Thyroid gland (tissue), 4 donors: Measurements from ENCODE around the gene IL18RAP. TPM values are rescaled to one million over a fixed set of nuclear protein-coding genes. Genes with fewer than 3 reads are reported as not detected.

Experiments used
- DNase-seq, 2 donors: peaks; one replicate each; pipeline ENCODE4 v3.0.0-alpha.2; 2019
- H3K27ac ChIP-seq, 3 donors: fragments of 200-600 bp; sonication (generic); 1 replicate in 2 of 3; 2 replicates in 1 of 3; pipeline ENCODE4 v1.5.1; 2016 to 2019; ENCODE audit warnings: mild to moderate bottlenecking in 1 of 3, moderate library complexity in 1 of 3
- H3K27me3 ChIP-seq: fragments of 200-600 bp; sonication (generic); one replicate; pipeline ENCODE4 v1.5.1; 2019
- H3K36me3 ChIP-seq, 2 donors: fragments of 200-600 bp; sonication (generic); one replicate each; pipeline ENCODE4 v1.5.1; 2016 to 2019
- H3K4me1 ChIP-seq, 2 donors: fragments of 200-600 bp; sonication (generic); one replicate each; pipeline ENCODE4 v1.5.1; 2017 to 2019
- H3K4me3 ChIP-seq, 3 donors: fragments of 200-600 bp; sonication (generic); replicated peaks in 1 of 3; 1 replicate in 2 of 3; 2 replicates in 1 of 3; pipeline ENCODE4 v1.5.1; 2016; ENCODE audit warnings: mild to moderate bottlenecking in 1 of 3
- H3K9me3 ChIP-seq: fragments of 200-600 bp; sonication (generic); one replicate; pipeline ENCODE4 v1.5.1; 2017
- POLR2A ChIP-seq, 2 donors: fragments of 450-650 bp; IDR thresholded peaks; one replicate each; pipeline ENCODE4 v1.6.1; 2017; ENCODE audit warnings: antibody characterized with exemption in 2 of 2, mild to moderate bottlenecking in 2 of 2, moderate library complexity in 1 of 2
- WGBS, 2 donors: methylation state at CpG; one replicate each; pipeline ENCODE4 v1.1.5; 2017; 5-methylcytosine and 5-hydroxymethylcytosine counted together
- intact Hi-C: fragments of 100-400 bp; cut with DNase I; formaldehyde crosslinking; loops from one replicate; pipeline ENCODE4 v1.15.1; 2023
- total RNA-seq, 4 donors: library from RNA; depleted of rRNA; stranded (reverse); fragments of >200 nt; gene quantifications; one replicate each; pipeline ENCODE4 v1.2.3, GENCODE V29; 2016
- TF ChIP-seq, protein P1 (sequence below), 6 experiments: fragments of 200-600 bp in 3 of 6; fragments of 450-650 bp in 3 of 6; sonication (generic) in 3 of 6; IDR thresholded peaks; one replicate each; pipeline ENCODE4 v1.5.1; 2016 to 2019; ENCODE audit warnings: antibody characterized with exemption in 6 of 6, mild to moderate bottlenecking in 2 of 6, inconsistent platforms in 1 of 6, moderate library complexity in 1 of 6

The IL18RAP gene
- total RNA-seq, 4 donors from 2014 or later, result 1.6 to 3.1 (median 2.8) TPM

DNA sequence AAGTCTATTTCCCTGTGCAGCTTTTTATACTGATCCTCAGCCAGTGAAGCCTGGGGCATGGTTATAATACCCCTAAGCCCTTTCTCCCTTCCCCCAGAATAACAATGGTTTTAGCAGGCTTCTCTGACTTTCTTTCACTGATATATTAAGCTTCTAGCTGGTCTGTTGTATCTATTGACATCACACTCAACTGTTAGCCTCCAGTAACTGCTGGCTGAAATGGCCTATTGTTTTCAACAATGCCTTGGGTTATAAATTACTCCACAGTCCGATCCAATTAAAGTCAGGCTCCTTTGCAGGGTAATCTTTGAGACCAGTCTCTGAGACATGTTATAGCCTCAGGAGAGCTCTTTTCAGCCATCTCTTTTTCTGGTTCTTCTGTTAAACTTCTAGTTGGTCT is 47.2 kb downstream of the IL18RAP start:
- no peak for TF ChIP-seq POLR2A (IDR thresholded peaks at IDR 0.05)
- TF ChIP-seq, protein P1, sequence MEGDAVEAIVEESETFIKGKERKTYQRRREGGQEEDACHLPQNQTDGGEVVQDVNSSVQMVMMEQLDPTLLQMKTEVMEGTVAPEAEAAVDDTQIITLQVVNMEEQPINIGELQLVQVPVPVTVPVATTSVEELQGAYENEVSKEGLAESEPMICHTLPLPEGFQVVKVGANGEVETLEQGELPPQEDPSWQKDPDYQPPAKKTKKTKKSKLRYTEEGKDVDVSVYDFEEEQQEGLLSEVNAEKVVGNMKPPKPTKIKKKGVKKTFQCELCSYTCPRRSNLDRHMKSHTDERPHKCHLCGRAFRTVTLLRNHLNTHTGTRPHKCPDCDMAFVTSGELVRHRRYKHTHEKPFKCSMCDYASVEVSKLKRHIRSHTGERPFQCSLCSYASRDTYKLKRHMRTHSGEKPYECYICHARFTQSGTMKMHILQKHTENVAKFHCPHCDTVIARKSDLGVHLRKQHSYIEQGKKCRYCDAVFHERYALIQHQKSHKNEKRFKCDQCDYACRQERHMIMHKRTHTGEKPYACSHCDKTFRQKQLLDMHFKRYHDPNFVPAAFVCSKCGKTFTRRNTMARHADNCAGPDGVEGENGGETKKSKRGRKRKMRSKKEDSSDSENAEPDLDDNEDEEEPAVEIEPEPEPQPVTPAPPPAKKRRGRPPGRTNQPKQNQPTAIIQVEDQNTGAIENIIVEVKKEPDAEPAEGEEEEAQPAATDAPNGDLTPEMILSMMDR (IDR thresholded peaks at IDR 0.05), result no peak
- DNase-seq, result no peak
- no peak overlapping the region for H3K4me3 ChIP-seq
- no peaks in the 10 kb centered on the region for H3K36me3 ChIP-seq
- H3K4me1 ChIP-seq, result no peaks in the 10 kb centered on the region
- 79 to 86% methylated on average over 1 of the region's 1 CpG for WGBS, 2 donors
- H3K9me3 ChIP-seq, result no peaks in the 10 kb centered on the region
- intact Hi-C loops, result loop anchor here (10.0 kb wide), 1 partner anchor 145 kb away; the partner anchor contains the start of gene SLC9A2
- no peak overlapping the region for H3K27ac ChIP-seq
- no peaks in the 10 kb centered on the region for H3K27me3 ChIP-seq

DNA sequence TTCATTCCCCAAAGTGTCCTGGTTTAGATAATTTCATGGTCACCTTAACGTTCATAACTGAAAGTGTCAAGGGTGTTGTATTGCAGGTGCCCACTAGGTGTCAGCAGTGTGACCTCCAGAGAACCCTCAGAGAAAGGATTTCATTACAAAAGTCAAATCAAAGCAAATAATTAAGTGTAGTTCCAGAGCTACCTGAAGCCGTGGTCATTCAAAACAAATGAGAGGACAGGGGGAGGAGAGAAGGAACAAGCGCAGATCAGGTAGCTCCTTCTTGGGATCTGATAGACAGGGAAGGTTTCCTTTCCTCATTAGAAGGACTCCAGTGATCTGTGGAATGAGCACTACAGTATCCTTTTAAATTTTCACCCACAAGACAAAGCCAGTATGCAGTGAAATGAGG is 50.1 kb downstream of the IL18RAP start, which contains the start of gene SLC9A4:
SLC9A4 (plus strand) TSS at position 207 of the 400 bp plus-strand sequence. CDS start 534 bp downstream, outside the sequence.
- Histone ChIP-seq H3K27ac (no peak within 1 kb of the TSS), H3K27me3 (no peaks in the 10 kb centered on the region), H3K4me3 (no peak within 1 kb of the TSS), H3K9me3 (no peaks in the 10 kb centered on the region), H3K36me3 (no peaks in the 10 kb centered on the region), H3K4me1 (no peaks in the 10 kb centered on the region)
- 1 to 4% methylated on average over 3 of the region's 3 CpGs for WGBS, 2 donors
- intact Hi-C loops, result loop anchor here (10.0 kb wide), 1 partner anchor 142 kb away; the partner anchor contains the start of gene SLC9A2
- no peak for TF ChIP-seq POLR2A (IDR thresholded peaks at IDR 0.05)
- TF ChIP-seq, protein P1 (IDR thresholded peaks at IDR 0.05), result peak; percentile 52 to 90 (median 77)
- peak; percentile 65 to 68 for DNase-seq

DNA sequence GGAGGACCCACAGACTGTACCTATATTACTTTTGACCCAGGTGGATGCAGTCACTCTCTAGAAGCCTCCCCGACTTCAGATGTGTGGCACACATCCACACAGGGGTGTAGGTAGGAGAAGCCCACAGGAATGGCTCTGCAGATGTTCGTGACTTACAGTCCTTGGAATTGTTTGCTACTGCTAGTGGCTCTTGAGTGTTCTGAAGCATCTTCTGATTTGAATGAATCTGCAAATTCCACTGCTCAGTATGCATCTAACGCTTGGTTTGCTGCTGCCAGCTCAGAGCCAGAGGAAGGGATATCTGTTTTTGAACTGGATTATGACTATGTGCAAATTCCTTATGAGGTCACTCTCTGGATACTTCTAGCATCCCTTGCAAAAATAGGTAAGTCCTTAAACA is 50.7 kb downstream of the IL18RAP start:
- no peaks in the 10 kb centered on the region for H3K36me3 ChIP-seq
- H3K9me3 ChIP-seq, result no peaks in the 10 kb centered on the region
- H3K4me3 ChIP-seq, result no peak overlapping the region
- DNase-seq, result no peak
- H3K4me1 ChIP-seq, result no peaks in the 10 kb centered on the region
- no peaks in the 10 kb centered on the region for H3K27me3 ChIP-seq
- intact Hi-C loops, result loop anchor here (10.0 kb wide), 1 partner anchor 141 kb away; the partner anchor contains the start of gene SLC9A2
- WGBS, 2 donors, result 76 to 80% methylated on average over 3 of the region's 3 CpGs
- no peak overlapping the region for H3K27ac ChIP-seq
- no peak for TF ChIP-seq POLR2A (IDR thresholded peaks at IDR 0.05)
- TF ChIP-seq, protein P1 (IDR thresholded peaks at IDR 0.05), result no peak

DNA sequence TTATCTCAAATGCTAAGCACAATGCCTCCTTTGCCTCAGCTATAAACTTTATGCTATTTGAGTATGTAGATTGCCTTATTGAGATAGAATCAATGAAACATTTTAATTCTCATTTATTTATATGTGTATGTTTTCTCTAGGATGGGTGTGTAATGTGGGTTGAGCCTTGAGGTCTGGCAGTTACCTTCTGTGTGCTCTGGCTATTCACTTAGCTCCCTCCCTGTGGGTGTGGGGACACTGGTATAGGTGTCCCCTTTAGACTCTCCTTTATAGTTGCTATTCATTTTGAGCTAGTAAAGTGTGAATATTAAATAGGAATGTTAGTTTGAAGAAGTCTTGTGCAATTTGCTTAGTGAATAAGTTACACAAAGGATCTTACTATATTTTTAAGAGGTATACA is 51.8 kb downstream of the IL18RAP start:
- DNase-seq, result no peak
- H3K27ac ChIP-seq, result no peak overlapping the region
- TF ChIP-seq, protein P1 (IDR thresholded peaks at IDR 0.05), result no peak
- no peak for TF ChIP-seq POLR2A (IDR thresholded peaks at IDR 0.05)
- no peaks in the 10 kb centered on the region for H3K36me3 ChIP-seq
- no peaks in the 10 kb centered on the region for H3K27me3 ChIP-seq
- intact Hi-C loops, result loop anchor here (10.0 kb wide), 1 partner anchor 140 kb away; the partner anchor contains the start of gene SLC9A2
- H3K4me1 ChIP-seq, result no peaks in the 10 kb centered on the region
- H3K4me3 ChIP-seq, result no peak overlapping the region
- no peaks in the 10 kb centered on the region for H3K9me3 ChIP-seq

DNA sequence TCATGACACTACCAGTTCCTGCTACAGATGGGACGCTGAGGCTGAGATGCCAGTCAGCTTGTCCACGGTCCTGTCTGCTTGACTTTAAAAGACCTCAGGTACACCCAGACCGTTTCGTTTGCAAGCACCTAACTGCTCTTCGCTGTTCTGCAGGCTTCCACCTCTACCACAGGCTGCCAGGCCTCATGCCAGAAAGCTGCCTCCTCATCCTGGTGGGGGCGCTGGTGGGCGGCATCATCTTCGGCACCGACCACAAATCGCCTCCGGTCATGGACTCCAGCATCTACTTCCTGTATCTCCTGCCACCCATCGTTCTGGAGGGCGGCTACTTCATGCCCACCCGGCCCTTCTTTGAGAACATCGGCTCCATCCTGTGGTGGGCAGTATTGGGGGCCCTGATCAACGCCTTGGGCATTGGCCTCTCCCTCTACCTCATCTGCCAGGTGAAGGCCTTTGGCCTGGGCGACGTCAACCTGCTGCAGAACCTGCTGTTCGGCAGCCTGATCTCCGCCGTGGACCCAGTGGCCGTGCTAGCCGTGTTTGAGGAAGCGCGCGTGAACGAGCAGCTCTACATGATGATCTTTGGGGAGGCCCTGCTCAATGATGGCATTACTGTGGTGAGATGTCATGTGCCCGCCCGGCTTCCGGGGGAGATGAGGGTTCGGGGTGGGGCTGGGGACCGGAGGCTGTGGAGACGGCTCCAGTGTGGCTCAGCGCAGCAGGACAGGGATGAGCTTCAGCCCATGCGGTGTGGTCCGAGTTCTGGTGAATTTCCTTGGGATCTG is 55.9 kb downstream of the IL18RAP start:
- no peak for DNase-seq

More for the DNA sequence above, 55.9 kb downstream of the IL18RAP start:
- no peaks in the 10 kb centered on the region for H3K9me3 ChIP-seq
- intact Hi-C loops, result loop anchor here (10.0 kb wide), 1 partner anchor 136 kb away; the partner anchor contains the start of gene SLC9A2
- no peaks in the 10 kb centered on the region for H3K4me1 ChIP-seq
- no peaks in the 10 kb centered on the region for H3K27me3 ChIP-seq
- no peaks in the 10 kb centered on the region for H3K36me3 ChIP-seq
- WGBS, 2 donors, result 89 to 92% methylated on average over 25 to 36 of the region's 36 CpGs
- H3K27ac ChIP-seq, result no peak overlapping the region
- no peak for TF ChIP-seq POLR2A (IDR thresholded peaks at IDR 0.05)
- TF ChIP-seq, protein P1 (IDR thresholded peaks at IDR 0.05), result no peak
- no peak overlapping the region for H3K4me3 ChIP-seq
